Fibroblast of lung (primary cell): ENCODE data around the gene FLNC. TPM values are rescaled to one million over a fixed set of nuclear protein-coding genes. Genes with fewer than 3 reads are reported as not detected.

ENCODE experiments used
- DNase-seq, 2 donors: peaks; one replicate each; pipeline versions ENCODE4 v3.0.0 to v3.0.0-alpha.2; 2010; ENCODE audit warnings: low read depth in 2 of 2
- H2AFZ ChIP-seq: 2 replicates; pipeline ENCODE4 v1.5.1; 2012; ENCODE audit warnings: low read length, control low read depth, inconsistent platforms
- H3K27ac ChIP-seq: 2 replicates; pipeline ENCODE4 v1.5.1; 2011; ENCODE audit warnings: low read length, control low read depth; ENCODE audit not compliant: insufficient read depth
- H3K27me3 ChIP-seq: 2 replicates; pipeline ENCODE4 v1.5.1; 2011; ENCODE audit warnings: mild to moderate bottlenecking, low read length; ENCODE audit not compliant: control insufficient read depth, insufficient read depth
- H3K36me3 ChIP-seq: 2 replicates; pipeline ENCODE4 v1.5.1; 2011; ENCODE audit warnings: low read length; ENCODE audit not compliant: control insufficient read depth, insufficient read depth
- H3K4me1 ChIP-seq: 2 replicates; pipeline ENCODE4 v1.5.1; 2011; ENCODE audit warnings: low read length; ENCODE audit not compliant: control insufficient read depth, insufficient read depth; ENCODE audit errors: extremely low read depth
- H3K4me2 ChIP-seq: 2 replicates; pipeline ENCODE4 v1.5.1; 2011; ENCODE audit warnings: low read length, control low read depth; ENCODE audit not compliant: insufficient read depth; ENCODE audit errors: extremely low read depth
- H3K4me3 ChIP-seq, 4 experiments: fragments of 200-600 bp in 1 of 4; sonication (generic) in 1 of 4; replicated peaks in 1 of 4; 2 replicates each; pipeline ENCODE4 v1.5.1; 2011 to 2016; ENCODE audit warnings: low read length in 4 of 4, low read depth in 3 of 4, mild to moderate bottlenecking in 3 of 4, control low read depth in 2 of 4, inconsistent platforms in 1 of 4, mixed read lengths in 1 of 4; ENCODE audit not compliant: insufficient read depth in 1 of 4; ENCODE audit errors: control extremely low read depth in 1 of 4
- H3K79me2 ChIP-seq: 2 replicates; pipeline ENCODE4 v1.5.1; 2012; ENCODE audit warnings: mild to moderate bottlenecking, low read length, inconsistent platforms; ENCODE audit not compliant: control insufficient read depth, insufficient read depth
- H3K9ac ChIP-seq: 2 replicates; pipeline ENCODE4 v1.5.1; 2011; ENCODE audit warnings: mild to moderate bottlenecking, low read length, control low read depth; ENCODE audit not compliant: insufficient read depth
- H3K9me3 ChIP-seq: 2 replicates; pipeline ENCODE4 v1.5.1; 2012; ENCODE audit warnings: low read depth, low read length; ENCODE audit not compliant: control insufficient read depth, insufficient read depth
- H4K20me1 ChIP-seq: 2 replicates; pipeline ENCODE4 v1.5.1; 2011; ENCODE audit warnings: low read length; ENCODE audit not compliant: control insufficient read depth, insufficient read depth; ENCODE audit errors: extremely low read depth
- EZH2 ChIP-seq: IDR thresholded peaks from 2 replicates; pipeline ENCODE4 v1.5.1; 2012; ENCODE audit warnings: low read length, control low read depth, mild to moderate bottlenecking; ENCODE audit errors: missing control alignments
- polyA plus RNA-seq, 2 donors: library from polyadenylated mRNA; depleted of rRNA in 1 of 2; stranded (reverse) in 1 of 2; unstranded in 1 of 2; fragments of >200 nt; gene quantifications; 2 replicates each; pipeline ENCODE4 v1.2.1, GENCODE V29; 2011 to 2012; ENCODE audit warnings: missing spikeins in 1 of 2
- total RNA-seq: library from RNA; depleted of rRNA; stranded (reverse); fragments of >200 nt; gene quantifications from 2 replicates; pipeline ENCODE4 v1.2.1, GENCODE V29; 2014
- TF ChIP-seq, protein P1 (sequence below), 2 donors: IDR thresholded peaks in 1 of 2; conservative IDR thresholded peaks in 1 of 2; 1 replicate in 1 of 2; 2 replicates in 1 of 2; pipeline ENCODE4 v1.5.1; 2011 to 2012; ENCODE audit warnings: low read length in 2 of 2, control low read depth in 1 of 2, inconsistent platforms in 1 of 2, low read depth in 1 of 2, mild to moderate bottlenecking in 1 of 2

Gene FLNC
- total and polyA plus RNA-seq, 2 donors (not counting 1 experiment from before 2014, with no cell fraction given): 29.3 to 191 TPM

DNA sequence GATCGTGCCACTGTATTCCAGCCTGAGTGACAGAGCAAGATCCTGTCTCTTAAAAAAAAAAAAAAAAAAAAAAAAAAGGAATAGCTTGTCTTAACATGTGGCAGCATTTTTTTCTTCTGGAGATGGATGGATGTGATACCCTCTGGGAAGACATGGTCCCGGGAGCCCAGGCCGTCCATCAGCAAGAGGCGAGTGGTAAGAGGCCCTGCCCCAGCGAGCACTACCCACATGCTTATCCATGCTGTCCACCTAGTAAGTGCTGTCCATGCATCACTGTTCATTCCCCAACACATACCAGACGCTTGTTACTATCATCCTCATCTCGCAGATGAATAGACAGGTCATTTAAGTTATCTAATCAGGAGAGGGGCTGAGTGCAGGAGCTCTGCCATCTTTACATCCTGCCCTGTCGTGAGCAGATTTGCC is 45.3 kb downstream of the FLNC start:
- Histone ChIP-seq H3K27me3 (no peaks in the 10 kb centered on the region), H3K9me3 (no peaks in the 10 kb centered on the region), H3K4me2 (no peak overlapping the region), H3K79me2 (no peaks in the 10 kb centered on the region), H3K36me3 (no peaks in the 10 kb centered on the region), H4K20me1 (no peaks in the 10 kb centered on the region), H3K27ac (no peak overlapping the region), H2AFZ (no peak overlapping the region), H3K9ac (no peak overlapping the region), H3K4me1 (no peaks in the 10 kb centered on the region), H3K4me3 (no peak overlapping the region)
- no peak for TF ChIP-seq EZH2
- TF ChIP-seq, protein P1, sequence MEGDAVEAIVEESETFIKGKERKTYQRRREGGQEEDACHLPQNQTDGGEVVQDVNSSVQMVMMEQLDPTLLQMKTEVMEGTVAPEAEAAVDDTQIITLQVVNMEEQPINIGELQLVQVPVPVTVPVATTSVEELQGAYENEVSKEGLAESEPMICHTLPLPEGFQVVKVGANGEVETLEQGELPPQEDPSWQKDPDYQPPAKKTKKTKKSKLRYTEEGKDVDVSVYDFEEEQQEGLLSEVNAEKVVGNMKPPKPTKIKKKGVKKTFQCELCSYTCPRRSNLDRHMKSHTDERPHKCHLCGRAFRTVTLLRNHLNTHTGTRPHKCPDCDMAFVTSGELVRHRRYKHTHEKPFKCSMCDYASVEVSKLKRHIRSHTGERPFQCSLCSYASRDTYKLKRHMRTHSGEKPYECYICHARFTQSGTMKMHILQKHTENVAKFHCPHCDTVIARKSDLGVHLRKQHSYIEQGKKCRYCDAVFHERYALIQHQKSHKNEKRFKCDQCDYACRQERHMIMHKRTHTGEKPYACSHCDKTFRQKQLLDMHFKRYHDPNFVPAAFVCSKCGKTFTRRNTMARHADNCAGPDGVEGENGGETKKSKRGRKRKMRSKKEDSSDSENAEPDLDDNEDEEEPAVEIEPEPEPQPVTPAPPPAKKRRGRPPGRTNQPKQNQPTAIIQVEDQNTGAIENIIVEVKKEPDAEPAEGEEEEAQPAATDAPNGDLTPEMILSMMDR (conservative IDR thresholded peaks at IDR 0.05 in 1 of 2, IDR thresholded peaks at IDR 0.05 in 1 of 2; ENCODE audit: low read depth in 1 of 2, low read length in 2 of 2): no peak
- DNase-seq: no peak

DNA sequence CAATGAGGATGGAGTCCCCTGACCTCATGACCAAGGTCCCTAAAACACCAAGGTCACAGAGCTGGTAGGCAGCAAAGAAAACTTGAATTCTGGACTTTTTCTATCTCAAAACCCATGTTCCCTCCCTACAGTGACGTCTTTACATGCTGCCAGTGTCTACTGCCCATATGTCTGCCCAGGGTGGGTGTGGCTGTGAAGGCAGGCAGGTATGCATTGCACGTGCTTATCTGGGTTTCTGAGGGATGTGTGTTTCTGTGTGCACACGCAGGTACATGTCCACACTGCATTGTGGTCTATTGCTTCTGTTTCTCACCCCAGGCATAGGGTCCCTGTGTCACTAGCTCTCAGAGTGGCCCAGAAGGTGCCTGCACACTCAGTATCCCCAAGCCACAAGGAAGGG is 45.9 kb downstream of the FLNC start:
- no peaks in the 10 kb centered on the region for H4K20me1 ChIP-seq
- no peaks in the 10 kb centered on the region for H3K4me1 ChIP-seq
- H3K4me3 ChIP-seq: no peak overlapping the region
- no peak overlapping the region for H3K4me2 ChIP-seq
- no peak for DNase-seq
- H3K9me3 ChIP-seq: no peaks in the 10 kb centered on the region
- no peak overlapping the region for H3K9ac ChIP-seq
- H2AFZ ChIP-seq: no peak overlapping the region
- H3K79me2 ChIP-seq: no peaks in the 10 kb centered on the region
- no peaks in the 10 kb centered on the region for H3K36me3 ChIP-seq
- TF ChIP-seq, protein P1 (conservative IDR thresholded peaks at IDR 0.05 in 1 of 2, IDR thresholded peaks at IDR 0.05 in 1 of 2; ENCODE audit: low read depth in 1 of 2, low read length in 2 of 2): no peak
- TF ChIP-seq EZH2: no peak
- H3K27me3 ChIP-seq: no peaks in the 10 kb centered on the region
- no peak overlapping the region for H3K27ac ChIP-seq

DNA sequence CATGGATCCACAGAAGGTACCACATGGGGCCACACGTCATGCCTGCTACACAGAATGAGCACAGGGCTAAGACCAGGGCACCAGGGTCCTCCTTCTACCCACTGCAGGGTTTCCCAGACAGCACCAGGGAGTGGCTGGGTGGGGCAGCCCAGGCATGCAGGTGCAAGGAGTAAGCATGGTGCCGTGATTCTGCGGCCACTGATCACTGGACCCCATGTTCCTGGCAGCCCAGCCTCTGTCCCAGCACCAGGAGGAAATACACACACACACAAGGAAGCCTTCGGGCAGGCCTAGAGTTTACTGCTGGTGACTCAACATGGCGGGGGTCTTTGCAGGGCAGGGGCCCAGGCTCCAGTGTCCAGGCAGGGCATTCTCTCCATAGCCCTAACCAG is 46.4 kb downstream of the FLNC start:
- TF ChIP-seq, protein P1 (conservative IDR thresholded peaks at IDR 0.05 in 1 of 2, IDR thresholded peaks at IDR 0.05 in 1 of 2; ENCODE audit: low read depth in 1 of 2, low read length in 2 of 2): no peak
- TF ChIP-seq EZH2: no peak
- Histone ChIP-seq H3K36me3 (no peaks in the 10 kb centered on the region), H4K20me1 (no peaks in the 10 kb centered on the region), H3K4me2 (no peak overlapping the region), H3K4me1 (no peaks in the 10 kb centered on the region), H3K9ac (no peak overlapping the region), H3K9me3 (no peaks in the 10 kb centered on the region), H3K27ac (no peak overlapping the region), H3K4me3 (no peak overlapping the region), H3K27me3 (no peaks in the 10 kb centered on the region), H2AFZ (no peak overlapping the region), H3K79me2 (no peaks in the 10 kb centered on the region)
- no peak for DNase-seq
